Kidney (tissue), 14 donors: ENCODE data around the gene MGAT4B. TPM values are rescaled to one million over a fixed set of nuclear protein-coding genes. Genes with fewer than 3 reads are reported as not detected.

Experiments used
- DNase-seq, 5 donors: peaks; one replicate each; pipeline ENCODE4 v3.0.0-alpha.2; 2013 to 2020
- FAIRE-seq: peaks from 2 replicates; lab custom pipeline; 2012; peaks lifted over from hg19 to GRCh38; lab: Jason Lieb, UNC
- H3K27ac ChIP-seq, 2 donors: one replicate each; pipeline ENCODE4 v1.7.0; 2013; ENCODE audit warnings: low read depth in 2 of 2, low read length in 2 of 2, inconsistent platforms in 1 of 2
- H3K27me3 ChIP-seq: one replicate; pipeline ENCODE4 v1.7.1; 2013; ENCODE audit warnings: low read length, inconsistent platforms; ENCODE audit not compliant: control insufficient read depth, insufficient read depth
- H3K36me3 ChIP-seq, 3 donors: one replicate each; pipeline versions ENCODE4 v1.7.0 to v1.7.1; 2013; ENCODE audit warnings: low read length in 3 of 3, control low read depth in 1 of 3, inconsistent platforms in 1 of 3; ENCODE audit not compliant: insufficient read depth in 3 of 3, control insufficient read depth in 2 of 3
- H3K4me1 ChIP-seq, 3 donors: one replicate each; pipeline versions ENCODE4 v1.7.0 to v1.7.1; 2013; ENCODE audit warnings: low read length in 3 of 3, inconsistent platforms in 1 of 3, low read depth in 1 of 3; ENCODE audit not compliant: control insufficient read depth in 2 of 3, insufficient read depth in 2 of 3
- H3K4me3 ChIP-seq, 3 donors: one replicate each; pipeline versions ENCODE4 v1.7.0 to v1.8.1; 2013; ENCODE audit warnings: low read length in 3 of 3, control low read depth in 1 of 3, inconsistent platforms in 1 of 3
- H3K9ac ChIP-seq, 3 donors: one replicate each; pipeline versions ENCODE4 v1.7.0 to v1.7.1; 2013; ENCODE audit warnings: low read length in 3 of 3, control low read depth in 1 of 3, inconsistent platforms in 1 of 3
- H3K9me3 ChIP-seq, 3 donors: one replicate each; pipeline versions ENCODE4 v1.7.0 to v1.7.1; 2013; ENCODE audit warnings: low read length in 3 of 3, control low read depth in 1 of 3, inconsistent platforms in 1 of 3; ENCODE audit not compliant: control insufficient read depth in 2 of 3, insufficient read depth in 1 of 3
- CTCF ChIP-seq: IDR thresholded peaks from 3 replicates; pipeline ENCODE4 v1.5.1; 2012; ENCODE audit warnings: mild to moderate bottlenecking, moderate library complexity, borderline replicate concordance; ENCODE audit not compliant: insufficient read depth; ENCODE audit errors: extremely low read depth
- intact Hi-C: fragments of 100-400 bp; cut with DNase I; formaldehyde crosslinking; loops from one replicate; pipeline ENCODE4 v1.11.1; 2022
- polyA plus RNA-seq: library from polyadenylated mRNA; stranded (reverse); fragments of 350-450 nt; fragmentation: Illumina TruSeq; extraction: RNeasy Lipid Tissue Mini Kit (QIAGEN cat#74804); gene quantifications from one replicate; pipeline ENCODE4 v1.2.3, GENCODE V29; 2014; ENCODE audit warnings: low read depth, low replicate concordance; ENCODE audit not compliant: insufficient read depth
- total RNA-seq: library from RNA; stranded (reverse); fragmentation: NEBNext Ultra II Directional; extraction: Animal tissue kit (Norgen Biotek cat#: 25700); gene quantifications from one replicate; pipeline ENCODE4 v1.2.1, GENCODE V29; 2021
- donor health status: control.
- donor health status: control.
- donor health status: control.
- donor health status: control.
- donor health status: control.
- donor health status: DM: yes; HTN: yes; CAD: no.
- donor health status: Normal renal cell carcinoma (clear cell type).

MGAT4B gene
- total and polyA plus RNA-seq, 2 donors from 2014 or later, result 79.4 to 174 TPM

- Histone ChIP-seq H3K27ac (no peak overlapping the region), H3K27me3 (no peaks in the 10 kb centered on the region), H3K4me3 (peak overlapping the region in 1 of 3 donors; percentile 54), H3K36me3 (peaks cover 0 to 22% (median 5%) of the 10 kb centered on the region in 3 donors), H3K9me3 (no peaks in the 10 kb centered on the region), H3K4me1 (peaks cover 0 to 33% (median 6%) of the 10 kb centered on the region in 3 donors), H3K9ac (peak overlapping the region in 1 of 3 donors; percentile 10)
- intact Hi-C loops, result no loop called here
- FAIRE-seq, result no peak
- peak in 1 of 5 donors; percentile 52 for DNase-seq
- TF ChIP-seq CTCF, result no peak
Observed at GRCh38 chr5:179794575-179794974, 12.1 kb downstream of the MGAT4B start.

GRCh38 chr5:179794171-179794570, 12.5 kb downstream of the MGAT4B start:
- Histone ChIP-seq H3K36me3 (peaks cover 0 to 18% (median 4%) of the 10 kb centered on the region in 3 donors), H3K4me3 (peak overlapping the region in 2 of 3 donors; percentile 36 to 54), H3K4me1 (peaks cover 0 to 33% (median 6%) of the 10 kb centered on the region in 3 donors), H3K27ac (peak overlapping the region in 1 of 2 donors; percentile 75), H3K27me3 (no peaks in the 10 kb centered on the region), H3K9me3 (no peaks in the 10 kb centered on the region), H3K9ac (peak overlapping the region in 1 of 3 donors; percentile 10)
- intact Hi-C loops, result no loop called here
- no peak for FAIRE-seq
- TF ChIP-seq CTCF, result no peak
- peak in 1 of 5 donors; percentile 50 for DNase-seq

GRCh38 chr5:179793468-179794139, 13.1 kb downstream of the MGAT4B start, which contains the start of gene LTC4S:
Gene LTC4S, plus strand, starts transcription at chr5:179793986. Its CDS starts 95 bp downstream, at chr5:179794081.
- peak within 1 kb of the TSS; percentile 74 to 75 for H3K27ac ChIP-seq
- no peak for TF ChIP-seq CTCF
- H3K36me3 ChIP-seq, result peaks cover 0 to 12% (median 0%) of the 10 kb centered on the region in 3 donors
- FAIRE-seq (no peak), DNase-seq (peak in 3 of 5 donors; percentile 54 to 93 (median 56))
- H3K9ac ChIP-seq, result peak within 1 kb of the TSS in 1 of 3 donors; percentile 10
- intact Hi-C loops, result no loop called here
- H3K4me1 ChIP-seq, result peaks cover 0 to 33% (median 6%) of the 10 kb centered on the region in 3 donors
- H3K9me3 ChIP-seq, result no peaks in the 10 kb centered on the region
- peak within 1 kb of the TSS in 2 of 3 donors; percentile 36 to 54 for H3K4me3 ChIP-seq
- H3K27me3 ChIP-seq, result no peaks in the 10 kb centered on the region
